ENCODE data around the gene TRAM2.

The TRAM2 gene

GRCh38 chr6:52566201-52566600, 10.7 kb downstream of the TRAM2 start:
- no peak for DNase-seq

GRCh38 chr6:52564856-52565255, 12.0 kb downstream of the TRAM2 start:
- DNase-seq = no peak

GRCh38 chr6:52562911-52563310, 13.9 kb downstream of the TRAM2 start:
- DNase-seq = no peak

- no peak for DNase-seq
Measured at GRCh38 chr6:52560462-52560861, 16.4 kb downstream of the TRAM2 start.

- DNase-seq = no peak
Measured at GRCh38 chr6:52558266-52559000, 18.4 kb downstream of the TRAM2 start.

GRCh38 chr6:52557389-52558265, 19.2 kb downstream of the TRAM2 start:
- no peak for DNase-seq

- no peak for DNase-seq
Measured at GRCh38 chr6:52555518-52556233, 21.2 kb downstream of the TRAM2 start.

- no peak for DNase-seq
Measured at GRCh38 chr6:52554684-52555280, 22.1 kb downstream of the TRAM2 start.

GRCh38 chr6:52553719-52554118, 23.1 kb downstream of the TRAM2 start:
- DNase-seq = no peak

GRCh38 chr6:52553158-52553557, 23.7 kb downstream of the TRAM2 start:
- no peak for DNase-seq

GRCh38 chr6:52552278-52552643, 24.6 kb downstream of the TRAM2 start:
- no peak for DNase-seq

GRCh38 chr6:52551483-52552277, 25.2 kb downstream of the TRAM2 start:
- no peak for DNase-seq

- DNase-seq = no peak
Measured at GRCh38 chr6:52550870-52551269, 26.0 kb downstream of the TRAM2 start.

- no peak for DNase-seq
Measured at GRCh38 chr6:52550014-52550575, 26.8 kb downstream of the TRAM2 start.

GRCh38 chr6:52549428-52549827, 27.4 kb downstream of the TRAM2 start:
- no peak for DNase-seq

GRCh38 chr6:52548999-52549398, 27.9 kb downstream of the TRAM2 start:
- no peak for DNase-seq

- no peak for DNase-seq
Measured at GRCh38 chr6:52548353-52548713, 28.5 kb downstream of the TRAM2 start.

GRCh38 chr6:52547647-52548352, 29.1 kb downstream of the TRAM2 start:
- DNase-seq = no peak

- DNase-seq = no peak
Measured at GRCh38 chr6:52546678-52547077, 30.2 kb downstream of the TRAM2 start.

- DNase-seq = no peak
Measured at GRCh38 chr6:52546192-52546591, 30.7 kb downstream of the TRAM2 start.

GRCh38 chr6:52545406-52546119, 31.3 kb downstream of the TRAM2 start:
- DNase-seq = no peak

All from activated CD4-positive, alpha-beta T cell treated with anti-CD3 and anti-CD28 coated beads, Interleukin-2, amount 50 U/mL, for 16 hours (primary cell).